ENCODE measurements around the gene KTN1. TPM values are rescaled to one million over a fixed set of nuclear protein-coding genes. Genes with fewer than 3 reads are reported as not detected.

The KTN1 gene
- polyA plus RNA-seq, 1 donor: 109 TPM

- Histone ChIP-seq H3K27ac (ENCODE audit: low read length) (peak overlapping the region; percentile 77), H3K4me1 (ENCODE audit: control insufficient read depth, insufficient read depth, low read length) (peaks cover 14% of the 10 kb centered on the region), H3K36me3 (ENCODE audit: control insufficient read depth, insufficient read depth, low read length) (no peaks in the 10 kb centered on the region), H3K4me3 (ENCODE audit: low read length) (no peak overlapping the region), H3K9me3 (ENCODE audit: control insufficient read depth, low read depth, low read length) (no peaks in the 10 kb centered on the region), H3K27me3 (ENCODE audit: control insufficient read depth, insufficient read depth, low read length) (no peaks in the 10 kb centered on the region)
- DNase-seq: no peak
- no CpG with 5 or more reads among the region's 2 CpGs for WGBS (ENCODE audit: insufficient coverage, low lambda C conversion rate)
These were observed 126.9 kb downstream of the KTN1 start for GRCh38 chr14:55706893-55707292.

GRCh38 chr14:55707365-55707804 lies 127.4 kb downstream of the KTN1 start:
- peaks cover 14% of the 10 kb centered on the region for H3K4me1 ChIP-seq (ENCODE audit: control insufficient read depth, insufficient read depth, low read length)
- no peaks in the 10 kb centered on the region for H3K9me3 ChIP-seq (ENCODE audit: control insufficient read depth, low read depth, low read length)
- H3K36me3 ChIP-seq (ENCODE audit: control insufficient read depth, insufficient read depth, low read length): no peaks in the 10 kb centered on the region
- WGBS (ENCODE audit: insufficient coverage, low lambda C conversion rate): no CpG with 5 or more reads among the region's 6 CpGs
- no peak overlapping the region for H3K27ac ChIP-seq (ENCODE audit: low read length)
- H3K4me3 ChIP-seq (ENCODE audit: low read length): no peak overlapping the region
- H3K27me3 ChIP-seq (ENCODE audit: control insufficient read depth, insufficient read depth, low read length): no peaks in the 10 kb centered on the region
- peak in 1 of 2 donors; percentile 37 for DNase-seq

DNA sequence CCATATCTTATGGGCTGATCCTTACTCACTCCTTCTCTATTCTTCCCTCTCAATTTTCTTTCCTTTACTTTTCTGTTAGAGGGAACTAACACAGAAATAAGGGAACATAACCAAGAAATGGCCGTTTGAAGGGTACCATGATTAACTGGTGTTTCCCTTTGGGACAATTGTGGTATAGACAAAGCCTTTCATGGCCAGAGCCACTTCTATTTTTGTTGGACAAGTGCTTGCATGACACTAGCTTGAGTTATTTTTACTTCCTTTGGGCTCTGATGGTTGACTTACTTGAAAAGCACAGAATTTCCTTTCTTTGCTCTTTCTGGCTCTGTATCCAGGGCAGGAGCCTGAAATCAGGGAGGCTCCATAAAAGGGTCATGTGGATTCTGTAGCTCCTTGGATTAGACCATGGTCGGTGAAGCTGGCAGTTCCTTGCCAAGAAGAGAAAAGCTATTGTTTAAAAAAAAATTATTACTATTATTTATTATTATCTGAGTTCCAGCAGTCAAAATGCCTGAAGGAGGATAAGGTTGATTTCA lies 130.6 kb downstream of the KTN1 start:
- Histone ChIP-seq H3K4me3 (ENCODE audit: low read length) (no peak overlapping the region), H3K27me3 (ENCODE audit: control insufficient read depth, insufficient read depth, low read length) (no peaks in the 10 kb centered on the region), H3K36me3 (ENCODE audit: control insufficient read depth, insufficient read depth, low read length) (no peaks in the 10 kb centered on the region), H3K27ac (ENCODE audit: low read length) (no peak overlapping the region), H3K4me1 (ENCODE audit: control insufficient read depth, insufficient read depth, low read length) (peaks cover 11% of the 10 kb centered on the region), H3K9me3 (ENCODE audit: control insufficient read depth, low read depth, low read length) (no peaks in the 10 kb centered on the region)
- no peak for DNase-seq
- WGBS (ENCODE audit: insufficient coverage, low lambda C conversion rate): no CpG with 5 or more reads among the region's 2 CpGs

DNA sequence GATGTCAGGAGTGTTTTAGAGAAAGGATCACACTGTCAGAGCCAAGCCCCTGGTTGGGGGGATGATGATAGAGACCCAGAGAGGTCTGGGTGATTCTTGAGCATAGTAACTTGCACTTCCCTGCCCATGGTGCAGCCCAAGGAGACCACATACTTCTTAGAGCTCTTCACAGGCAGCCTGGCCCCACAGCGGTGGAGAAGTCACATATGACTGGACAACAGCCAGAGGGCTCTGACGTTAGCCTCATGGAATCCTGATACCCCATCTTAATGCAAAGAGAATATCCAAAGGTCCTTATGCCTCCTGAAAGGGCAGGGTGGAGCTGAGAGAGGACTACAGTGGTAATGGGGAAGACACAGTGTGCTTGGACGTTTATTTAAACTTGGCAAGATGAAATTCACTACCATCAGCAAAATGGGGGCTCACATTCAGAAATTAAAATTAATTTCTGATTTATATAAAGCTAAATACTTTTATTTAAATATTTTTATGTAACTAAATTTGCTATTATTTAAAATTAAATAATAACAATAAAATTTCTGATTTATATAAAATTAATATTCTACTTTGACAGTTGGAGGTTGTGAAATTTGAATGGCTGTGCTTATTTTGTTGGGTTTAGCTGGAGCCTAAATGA lies 131.3 kb downstream of the KTN1 start:
- H3K9me3 ChIP-seq (ENCODE audit: control insufficient read depth, low read depth, low read length): no peaks in the 10 kb centered on the region
- no peak overlapping the region for H3K27ac ChIP-seq (ENCODE audit: low read length)
- H3K27me3 ChIP-seq (ENCODE audit: control insufficient read depth, insufficient read depth, low read length): no peaks in the 10 kb centered on the region
- no peak for DNase-seq
- H3K4me1 ChIP-seq (ENCODE audit: control insufficient read depth, insufficient read depth, low read length): peaks cover 6% of the 10 kb centered on the region
- no peaks in the 10 kb centered on the region for H3K36me3 ChIP-seq (ENCODE audit: control insufficient read depth, insufficient read depth, low read length)
- 100% methylated on average over 1 of the region's 3 CpGs for WGBS (ENCODE audit: insufficient coverage, low lambda C conversion rate)
- H3K4me3 ChIP-seq (ENCODE audit: low read length): no peak overlapping the region

GRCh38 chr14:55712491-55712890 lies 132.5 kb downstream of the KTN1 start:
- no peaks in the 10 kb centered on the region for H3K4me1 ChIP-seq (ENCODE audit: control insufficient read depth, insufficient read depth, low read length)
- DNase-seq: no peak
- H3K27ac ChIP-seq (ENCODE audit: low read length): no peak overlapping the region
- no peaks in the 10 kb centered on the region for H3K36me3 ChIP-seq (ENCODE audit: control insufficient read depth, insufficient read depth, low read length)
- H3K9me3 ChIP-seq (ENCODE audit: control insufficient read depth, low read depth, low read length): no peaks in the 10 kb centered on the region
- H3K4me3 ChIP-seq (ENCODE audit: low read length): no peak overlapping the region
- H3K27me3 ChIP-seq (ENCODE audit: control insufficient read depth, insufficient read depth, low read length): no peaks in the 10 kb centered on the region
- no CpG with 5 or more reads among the region's 5 CpGs for WGBS (ENCODE audit: insufficient coverage, low lambda C conversion rate)

DNA sequence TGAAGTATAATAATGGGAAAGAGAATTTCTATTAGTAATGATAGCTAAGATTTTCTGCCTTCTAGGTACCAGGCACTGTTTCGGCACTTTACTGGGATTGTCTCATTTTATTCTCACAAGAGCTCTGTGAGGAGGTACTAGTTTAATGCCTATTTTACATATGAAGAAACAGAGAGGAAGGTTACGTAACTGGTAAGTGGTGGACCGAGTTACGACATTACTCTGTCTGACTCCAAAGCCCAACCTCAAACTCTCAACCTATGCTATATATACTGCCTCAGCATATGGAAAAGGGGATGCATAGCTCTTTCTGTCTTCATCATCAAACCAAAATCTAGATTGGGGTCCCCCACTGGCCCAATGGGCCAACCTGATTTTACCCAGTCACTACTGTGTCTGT lies 133.5 kb downstream of the KTN1 start:
- Histone ChIP-seq H3K9me3 (ENCODE audit: control insufficient read depth, low read depth, low read length) (no peaks in the 10 kb centered on the region), H3K27ac (ENCODE audit: low read length) (no peak overlapping the region), H3K27me3 (ENCODE audit: control insufficient read depth, insufficient read depth, low read length) (no peaks in the 10 kb centered on the region), H3K36me3 (ENCODE audit: control insufficient read depth, insufficient read depth, low read length) (no peaks in the 10 kb centered on the region), H3K4me3 (ENCODE audit: low read length) (no peak overlapping the region), H3K4me1 (ENCODE audit: control insufficient read depth, insufficient read depth, low read length) (no peaks in the 10 kb centered on the region)
- DNase-seq: no peak
- 100% methylated on average over 1 of the region's 4 CpGs for WGBS (ENCODE audit: insufficient coverage, low lambda C conversion rate)

DNA sequence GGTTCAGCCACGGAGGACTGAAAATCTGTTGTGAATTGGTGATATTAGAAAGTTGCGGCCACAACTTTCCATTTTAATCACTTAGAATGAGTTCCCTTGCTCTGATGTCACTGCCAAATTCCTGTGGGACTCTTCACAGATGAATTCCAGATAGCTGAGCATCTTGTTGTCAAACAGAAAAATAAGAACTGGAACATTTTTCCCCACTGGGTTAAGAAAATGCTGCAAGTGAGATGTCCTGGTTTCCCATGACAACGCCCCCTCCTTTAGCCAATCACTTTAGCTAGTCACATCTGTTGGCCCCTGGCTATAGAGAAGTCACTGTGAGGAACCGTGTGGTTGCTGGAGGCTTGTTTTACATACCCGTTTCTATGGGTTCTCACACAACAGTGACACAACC lies 135.9 kb downstream of the KTN1 start:
- Histone ChIP-seq H3K27ac (ENCODE audit: low read length) (no peak overlapping the region), H3K9me3 (ENCODE audit: control insufficient read depth, low read depth, low read length) (no peaks in the 10 kb centered on the region), H3K27me3 (ENCODE audit: control insufficient read depth, insufficient read depth, low read length) (no peaks in the 10 kb centered on the region), H3K4me3 (ENCODE audit: low read length) (no peak overlapping the region), H3K36me3 (ENCODE audit: control insufficient read depth, insufficient read depth, low read length) (no peaks in the 10 kb centered on the region), H3K4me1 (ENCODE audit: control insufficient read depth, insufficient read depth, low read length) (no peaks in the 10 kb centered on the region)
- WGBS (ENCODE audit: insufficient coverage, low lambda C conversion rate): no CpG with 5 or more reads among the region's 5 CpGs
- DNase-seq: no peak

GRCh38 chr14:55717621-55718020 lies 137.6 kb downstream of the KTN1 start:
- H3K9me3 ChIP-seq (ENCODE audit: control insufficient read depth, low read depth, low read length): no peaks in the 10 kb centered on the region
- DNase-seq: no peak
- WGBS (ENCODE audit: insufficient coverage, low lambda C conversion rate): 89% methylated on average over 3 of the region's 4 CpGs
- H3K27ac ChIP-seq (ENCODE audit: low read length): no peak overlapping the region
- H3K27me3 ChIP-seq (ENCODE audit: control insufficient read depth, insufficient read depth, low read length): no peaks in the 10 kb centered on the region
- H3K36me3 ChIP-seq (ENCODE audit: control insufficient read depth, insufficient read depth, low read length): no peaks in the 10 kb centered on the region
- no peak overlapping the region for H3K4me3 ChIP-seq (ENCODE audit: low read length)
- H3K4me1 ChIP-seq (ENCODE audit: control insufficient read depth, insufficient read depth, low read length): no peaks in the 10 kb centered on the region

DNA sequence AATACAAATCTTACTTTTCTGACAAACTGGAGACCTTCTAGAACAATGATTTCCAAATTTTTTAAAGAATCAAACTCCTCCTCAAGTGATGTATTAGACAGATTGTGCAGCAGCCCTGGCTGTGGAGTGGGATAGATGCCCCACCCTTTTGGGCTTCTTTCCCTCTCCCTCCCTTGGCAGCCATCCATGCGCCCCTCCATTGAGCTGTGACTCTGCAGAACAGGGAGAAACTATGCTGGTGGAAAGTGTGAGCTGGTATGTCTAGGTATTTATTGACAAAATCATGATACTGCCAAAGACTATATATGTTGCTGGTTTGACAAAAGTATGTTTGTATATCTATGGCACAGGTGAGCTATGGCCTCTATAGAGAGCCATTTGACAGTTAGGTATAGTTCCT lies 138.5 kb downstream of the KTN1 start:
- Histone ChIP-seq H3K4me3 (ENCODE audit: low read length) (no peak overlapping the region), H3K27ac (ENCODE audit: low read length) (no peak overlapping the region), H3K36me3 (ENCODE audit: control insufficient read depth, insufficient read depth, low read length) (no peaks in the 10 kb centered on the region), H3K27me3 (ENCODE audit: control insufficient read depth, insufficient read depth, low read length) (no peaks in the 10 kb centered on the region), H3K4me1 (ENCODE audit: control insufficient read depth, insufficient read depth, low read length) (no peaks in the 10 kb centered on the region), H3K9me3 (ENCODE audit: control insufficient read depth, low read depth, low read length) (no peaks in the 10 kb centered on the region)
- no CpG with 5 or more reads among the region's 1 CpG for whole genome bisulfite sequencing (ENCODE audit: insufficient coverage, low lambda C conversion rate)
- no peak for DNase-seq

GRCh38 chr14:55720796-55721195 lies 140.8 kb downstream of the KTN1 start:
- DNase-seq: no peak
- Histone ChIP-seq H3K27me3 (ENCODE audit: control insufficient read depth, insufficient read depth, low read length) (no peaks in the 10 kb centered on the region), H3K27ac (ENCODE audit: low read length) (no peak overlapping the region), H3K4me3 (ENCODE audit: low read length) (no peak overlapping the region), H3K4me1 (ENCODE audit: control insufficient read depth, insufficient read depth, low read length) (no peaks in the 10 kb centered on the region), H3K36me3 (ENCODE audit: control insufficient read depth, insufficient read depth, low read length) (no peaks in the 10 kb centered on the region), H3K9me3 (ENCODE audit: control insufficient read depth, low read depth, low read length) (no peaks in the 10 kb centered on the region)
- no CpG with 5 or more reads among the region's 4 CpGs for WGBS (ENCODE audit: insufficient coverage, low lambda C conversion rate)

- Histone ChIP-seq H3K27me3 (ENCODE audit: control insufficient read depth, insufficient read depth, low read length) (no peaks in the 10 kb centered on the region), H3K36me3 (ENCODE audit: control insufficient read depth, insufficient read depth, low read length) (no peaks in the 10 kb centered on the region), H3K9me3 (ENCODE audit: control insufficient read depth, low read depth, low read length) (no peaks in the 10 kb centered on the region), H3K27ac (ENCODE audit: low read length) (no peak overlapping the region), H3K4me3 (ENCODE audit: low read length) (no peak overlapping the region), H3K4me1 (ENCODE audit: control insufficient read depth, insufficient read depth, low read length) (no peaks in the 10 kb centered on the region)
- DNase-seq: no peak
- WGBS (ENCODE audit: insufficient coverage, low lambda C conversion rate): no CpG with 5 or more reads among the region's 1 CpG
These were observed 141.3 kb downstream of the KTN1 start for GRCh38 chr14:55721353-55721752.

Data from large intestine (tissue), 3 donors.